Activated naive CD4-positive, alpha-beta T cell treated with anti-CD3 and anti-CD28 coated beads, Interleukin-2, amount 50 U/mL, for 24 hours (primary cell): ENCODE data around the gene CDKN2D.
A peak's percentile ranks its signal among the peaks of the same experiment; 100 is the strongest.
"Not testable (repeated sequence)": the region's sequence is repeated elsewhere in the genome, so short reads cannot be mapped to it uniquely, and the experiment has no call there.

ENCODE experiments used
- H3K27ac Mint-ChIP-seq: one replicate; pipeline ENCODE4 v1.8.0; 2021; ENCODE audit warnings: mild to moderate bottlenecking, mixed read lengths
- H3K27me3 Mint-ChIP-seq: one replicate; pipeline ENCODE4 v1.8.0; 2021; ENCODE audit warnings: mixed read lengths
- H3K36me3 Mint-ChIP-seq: one replicate; pipeline ENCODE4 v1.8.0; 2021; ENCODE audit warnings: mixed read lengths
- H3K4me1 Mint-ChIP-seq: one replicate; pipeline ENCODE4 v1.8.0; 2021; ENCODE audit warnings: mixed read lengths
- H3K4me3 Mint-ChIP-seq: one replicate; pipeline ENCODE4 v1.8.0; 2021; ENCODE audit warnings: mild to moderate bottlenecking, mixed read lengths
- H3K9me3 Mint-ChIP-seq: one replicate; pipeline ENCODE4 v1.8.0; 2021; ENCODE audit warnings: mixed read lengths

The CDKN2D gene

GRCh38 chr19:10587839-10588150 is 19.0 kb upstream of the CDKN2D start:
- no peak overlapping the region for H3K27ac Mint-ChIP-seq
- H3K27me3 Mint-ChIP-seq = peaks cover 5% of the 10 kb centered on the region
- H3K9me3 Mint-ChIP-seq = no peaks in the 10 kb centered on the region
- H3K4me1 Mint-ChIP-seq = peaks cover 8% of the 10 kb centered on the region
- peaks cover 2% of the 10 kb centered on the region for H3K36me3 Mint-ChIP-seq
- no peak overlapping the region for H3K4me3 Mint-ChIP-seq

GRCh38 chr19:10587022-10587838 is 18.5 kb upstream of the CDKN2D start, which contains the start of gene AP1M2:
Gene AP1M2, minus strand, starts transcription at chr19:10587312. Its CDS starts 81 bp downstream, at chr19:10587231.
- Mint-ChIP-seq H3K9me3 (no peaks in the 10 kb centered on the region), H3K4me3 (no peak within 1 kb of the TSS), H3K27ac (no peak within 1 kb of the TSS), H3K4me1 (peaks cover 8% of the 10 kb centered on the region), H3K36me3 (peaks cover 2% of the 10 kb centered on the region), H3K27me3 (peaks cover 5% of the 10 kb centered on the region)

GRCh38 chr19:10586396-10586795 is 17.6 kb upstream of the CDKN2D start:
- H3K27me3 Mint-ChIP-seq = peaks cover 5% of the 10 kb centered on the region
- H3K27ac Mint-ChIP-seq = no peak overlapping the region
- peaks cover 8% of the 10 kb centered on the region for H3K4me1 Mint-ChIP-seq
- H3K36me3 Mint-ChIP-seq = peaks cover 2% of the 10 kb centered on the region
- H3K9me3 Mint-ChIP-seq = no peaks in the 10 kb centered on the region
- H3K4me3 Mint-ChIP-seq = no peak overlapping the region

GRCh38 chr19:10583036-10583776 is 14.4 kb upstream of the CDKN2D start:
- H3K4me1 Mint-ChIP-seq = peaks cover 13% of the 10 kb centered on the region
- no peak overlapping the region for H3K4me3 Mint-ChIP-seq
- peaks cover 2% of the 10 kb centered on the region for H3K36me3 Mint-ChIP-seq
- peaks cover 5% of the 10 kb centered on the region for H3K27me3 Mint-ChIP-seq
- no peak overlapping the region for H3K27ac Mint-ChIP-seq
- no peaks in the 10 kb centered on the region for H3K9me3 Mint-ChIP-seq

- Mint-ChIP-seq H3K9me3 (no peaks in the 10 kb centered on the region), H3K4me3 (no peak overlapping the region), H3K36me3 (no peaks in the 10 kb centered on the region), H3K4me1 (peaks cover 6% of the 10 kb centered on the region), H3K27ac (no peak overlapping the region), H3K27me3 (no peaks in the 10 kb centered on the region)
These were observed 13.3 kb upstream of the CDKN2D start for GRCh38 chr19:10582091-10582490.

GRCh38 chr19:10580979-10581631 is 12.3 kb upstream of the CDKN2D start:
- H3K9me3 Mint-ChIP-seq = no peaks in the 10 kb centered on the region
- H3K27ac Mint-ChIP-seq = no peak overlapping the region
- peak overlapping the region; percentile 3 for H3K4me3 Mint-ChIP-seq
- no peaks in the 10 kb centered on the region for H3K36me3 Mint-ChIP-seq
- no peaks in the 10 kb centered on the region for H3K27me3 Mint-ChIP-seq
- H3K4me1 Mint-ChIP-seq = peaks cover 6% of the 10 kb centered on the region

GRCh38 chr19:10577951-10578350 is 9.2 kb upstream of the CDKN2D start:
- Mint-ChIP-seq H3K27ac (no peak overlapping the region), H3K27me3 (no peaks in the 10 kb centered on the region), H3K4me3 (no peak overlapping the region), H3K4me1 (peaks cover 6% of the 10 kb centered on the region), H3K36me3 (no peaks in the 10 kb centered on the region), H3K9me3 (no peaks in the 10 kb centered on the region)

- H3K4me1 Mint-ChIP-seq = peaks cover 6% of the 10 kb centered on the region
- H3K36me3 Mint-ChIP-seq = no peaks in the 10 kb centered on the region
- no peaks in the 10 kb centered on the region for H3K27me3 Mint-ChIP-seq
- H3K4me3 Mint-ChIP-seq = no peak overlapping the region
- H3K9me3 Mint-ChIP-seq = no peaks in the 10 kb centered on the region
- H3K27ac Mint-ChIP-seq = no peak overlapping the region
These were observed 6.4 kb upstream of the CDKN2D start for GRCh38 chr19:10575011-10575716.

- Mint-ChIP-seq H3K27me3 (no peaks in the 10 kb centered on the region), H3K4me1 (peaks cover 7% of the 10 kb centered on the region), H3K4me3 (no peak overlapping the region), H3K9me3 (no peaks in the 10 kb centered on the region), H3K27ac (no peak overlapping the region), H3K36me3 (no peaks in the 10 kb centered on the region)
These were observed 5.7 kb upstream of the CDKN2D start for GRCh38 chr19:10574462-10574861.

- not testable (repeated sequence) for H3K36me3 Mint-ChIP-seq, H3K27me3 Mint-ChIP-seq, H3K27ac Mint-ChIP-seq, H3K9me3 Mint-ChIP-seq, H3K4me3 Mint-ChIP-seq
- peaks cover 14% of the 10 kb centered on the region for H3K4me1 Mint-ChIP-seq
These were observed 5.0 kb upstream of the CDKN2D start for GRCh38 chr19:10573793-10574192.

- peaks cover 46% of the 10 kb centered on the region for H3K4me1 Mint-ChIP-seq
- no peaks in the 10 kb centered on the region for H3K9me3 Mint-ChIP-seq
- H3K36me3 Mint-ChIP-seq = peaks cover 3% of the 10 kb centered on the region
- H3K27ac Mint-ChIP-seq = peak overlapping the region; percentile 74
- no peaks in the 10 kb centered on the region for H3K27me3 Mint-ChIP-seq
- peak overlapping the region; percentile 99 for H3K4me3 Mint-ChIP-seq
These were observed 535 bp downstream of the CDKN2D start for GRCh38 chr19:10568062-10568825.

GRCh38 chr19:10567656-10568055 is 1.1 kb downstream of the CDKN2D start:
- H3K36me3 Mint-ChIP-seq = peaks cover 3% of the 10 kb centered on the region
- H3K4me3 Mint-ChIP-seq = peak overlapping the region; percentile 99
- no peaks in the 10 kb centered on the region for H3K27me3 Mint-ChIP-seq
- peaks cover 46% of the 10 kb centered on the region for H3K4me1 Mint-ChIP-seq
- H3K9me3 Mint-ChIP-seq = no peaks in the 10 kb centered on the region
- H3K27ac Mint-ChIP-seq = peak overlapping the region; percentile 74

GRCh38 chr19:10566658-10567410 is 1.9 kb downstream of the CDKN2D start:
- H3K4me1 Mint-ChIP-seq = peaks cover 40% of the 10 kb centered on the region
- H3K9me3 Mint-ChIP-seq = no peaks in the 10 kb centered on the region
- peaks cover 3% of the 10 kb centered on the region for H3K36me3 Mint-ChIP-seq
- H3K27ac Mint-ChIP-seq = peak overlapping the region; percentile 99
- H3K4me3 Mint-ChIP-seq = peak overlapping the region; percentile 99
- no peaks in the 10 kb centered on the region for H3K27me3 Mint-ChIP-seq

GRCh38 chr19:10566408-10566657 is 2.4 kb downstream of the CDKN2D start:
- Mint-ChIP-seq H3K4me3 (peak overlapping the region; percentile 99), H3K9me3 (no peaks in the 10 kb centered on the region), H3K27me3 (no peaks in the 10 kb centered on the region), H3K36me3 (peaks cover 3% of the 10 kb centered on the region), H3K4me1 (peaks cover 40% of the 10 kb centered on the region), H3K27ac (peak overlapping the region; percentile 99)
